ENCODE data around the gene CELF2.
"Not testable (repeated sequence)": the region's sequence is repeated elsewhere in the genome, so short reads cannot be mapped to it uniquely, and the experiment has no call there.

The CELF2 gene

DNA sequence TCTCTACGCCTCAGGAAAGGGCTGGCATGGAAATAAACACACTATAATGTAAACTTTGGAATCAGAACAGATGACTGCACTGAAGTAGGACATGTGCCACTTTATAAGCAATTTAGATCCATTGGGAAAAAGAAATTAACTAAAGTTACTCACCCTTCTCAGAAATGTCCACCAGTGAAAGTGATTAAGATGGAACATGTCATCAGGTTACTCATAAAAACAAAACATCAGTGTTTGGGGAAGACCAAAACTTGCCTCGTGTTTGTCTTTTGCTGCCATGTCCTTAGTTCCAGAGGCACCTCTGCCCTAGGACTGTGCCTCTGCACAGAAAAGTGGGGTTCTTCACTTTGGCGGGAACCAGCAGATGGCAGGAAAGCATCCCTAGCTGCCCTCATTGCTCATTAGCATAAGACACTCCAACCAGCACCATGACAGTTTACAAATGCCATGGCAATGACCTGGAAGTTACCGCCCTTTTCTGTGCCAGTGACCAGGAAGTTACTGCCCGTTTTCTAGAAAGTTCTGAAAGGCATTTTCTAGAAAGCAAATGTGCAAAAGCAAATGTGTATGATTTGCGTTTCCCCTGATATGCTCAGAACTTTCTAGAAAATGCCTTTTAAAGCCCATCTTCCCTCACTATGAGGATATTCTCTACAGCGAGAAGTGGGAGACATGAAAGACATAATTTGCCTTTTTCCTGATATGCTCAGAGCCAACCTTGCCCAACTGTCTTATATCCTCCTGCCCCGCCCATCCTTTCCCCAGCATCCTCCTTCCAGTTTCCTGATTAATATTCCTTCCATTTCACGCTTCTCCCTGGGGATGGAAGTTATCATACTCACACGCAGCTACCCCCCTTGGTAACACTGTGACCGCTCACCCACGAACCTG is 335.6 kb downstream of the CELF2 start:
- FAIRE-seq (no peak), DNase-seq (ENCODE audit: insufficient read length, low spot score) (no peak)

GRCh38 chr10:11354823-11355222 is 337.2 kb downstream of the CELF2 start:
- no peak for TF ChIP-seq POLR2A (IDR thresholded peaks at IDR 0.05; ENCODE audit: low read depth, low read length)
- DNase-seq (ENCODE audit: insufficient read length, low spot score) (no peak), FAIRE-seq (no peak)

More for the DNA sequence above, 335.6 kb downstream of the CELF2 start:
- no peak for TF ChIP-seq POLR2A (IDR thresholded peaks at IDR 0.05; ENCODE audit: low read depth, low read length)

- TF ChIP-seq POLR2A (IDR thresholded peaks at IDR 0.05; ENCODE audit: low read depth, low read length) = no peak
- DNase-seq (ENCODE audit: insufficient read length, low spot score) (no peak), FAIRE-seq (no peak)
These were observed 337.9 kb downstream of the CELF2 start for GRCh38 chr10:11355592-11355991.

DNA sequence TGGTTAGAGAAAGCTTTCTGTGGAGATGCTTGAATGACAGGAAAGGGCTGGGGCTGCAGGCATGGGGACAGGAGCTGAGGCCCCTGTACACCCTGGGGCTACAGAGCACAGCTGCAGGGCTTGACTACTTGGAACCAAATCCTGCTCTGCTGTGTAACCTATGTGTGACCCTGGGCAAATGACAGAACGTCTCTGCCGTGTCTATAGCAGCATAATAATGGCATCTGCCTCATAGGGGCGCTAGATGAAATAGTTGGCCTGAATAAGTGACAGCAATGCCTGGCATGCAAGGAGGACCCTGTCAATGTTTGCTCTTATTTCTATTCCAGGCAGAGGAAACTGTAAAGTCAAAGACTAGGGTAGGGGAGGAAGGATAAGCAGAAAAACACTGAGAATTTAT is 339.8 kb downstream of the CELF2 start:
- DNase-seq (ENCODE audit: insufficient read length, low spot score) = no peak
- no peak for TF ChIP-seq POLR2A (IDR thresholded peaks at IDR 0.05; ENCODE audit: low read depth, low read length)
- no peak for FAIRE-seq

DNA sequence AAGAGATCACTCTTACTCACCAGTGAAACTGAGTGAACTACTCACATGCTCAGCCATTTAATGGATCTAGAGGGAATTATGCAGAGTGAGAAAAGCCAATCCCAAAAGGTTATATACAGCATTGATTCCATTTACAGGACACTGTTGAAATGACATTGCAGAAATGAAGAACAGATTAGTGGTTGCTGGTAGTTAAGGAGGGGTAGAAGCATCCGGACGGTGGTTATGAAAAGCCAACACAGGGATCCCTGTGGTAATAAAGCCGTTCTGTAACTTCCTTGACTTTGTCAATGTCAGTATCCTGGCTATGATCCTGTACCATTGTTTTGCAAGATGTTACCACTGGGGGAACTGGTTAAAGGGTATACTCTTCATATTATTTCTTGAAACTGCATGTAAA is 340.3 kb downstream of the CELF2 start:
- DNase-seq (ENCODE audit: insufficient read length, low spot score) (no peak), FAIRE-seq (no peak)
- no peak for TF ChIP-seq POLR2A (IDR thresholded peaks at IDR 0.05; ENCODE audit: low read depth, low read length)

DNA sequence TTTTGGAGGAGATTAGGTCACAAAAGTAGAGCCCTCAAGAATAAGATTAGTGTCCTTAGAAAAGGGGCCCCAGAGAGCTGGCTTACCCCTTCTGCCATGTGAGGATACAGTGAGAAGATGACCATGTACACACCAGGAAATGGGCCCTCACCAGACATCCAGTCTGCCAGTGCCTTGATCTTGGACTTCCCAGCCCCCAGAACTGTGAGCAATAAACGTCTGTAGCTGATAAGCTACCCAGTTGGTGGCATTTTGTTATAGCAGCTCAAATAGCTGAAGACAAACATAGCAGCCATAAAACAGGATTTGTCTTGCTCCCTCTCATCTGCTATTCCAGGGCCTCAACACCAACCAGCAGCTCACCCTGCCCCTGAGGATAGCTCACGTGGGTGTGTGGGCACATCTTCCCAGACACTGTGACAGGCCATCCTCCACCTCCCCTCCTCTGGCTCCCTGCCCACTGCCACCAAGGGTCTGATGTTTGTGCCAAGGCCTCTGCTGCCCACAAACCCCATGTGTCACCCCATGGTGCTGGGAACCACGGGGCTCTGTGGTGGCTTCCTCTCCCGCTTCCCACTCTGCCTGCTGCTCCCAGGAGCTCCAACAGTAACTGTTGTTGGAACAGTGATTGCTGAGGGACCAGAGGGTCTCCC is 341.4 kb downstream of the CELF2 start:
- FAIRE-seq (no peak), DNase-seq (ENCODE audit: insufficient read length, low spot score) (no peak)
- no peak for TF ChIP-seq POLR2A (IDR thresholded peaks at IDR 0.05; ENCODE audit: low read depth, low read length)

GRCh38 chr10:11359869-11360268 is 342.2 kb downstream of the CELF2 start:
- TF ChIP-seq POLR2A (IDR thresholded peaks at IDR 0.05; ENCODE audit: low read depth, low read length) = no peak
- no peak for DNase-seq (ENCODE audit: insufficient read length, low spot score)
- no peak for FAIRE-seq

- no peak for TF ChIP-seq POLR2A (IDR thresholded peaks at IDR 0.05; ENCODE audit: low read depth, low read length)
- no peak for FAIRE-seq
- no peak for DNase-seq (ENCODE audit: insufficient read length, low spot score)
These were observed 345.8 kb downstream of the CELF2 start for GRCh38 chr10:11363497-11363896.

GRCh38 chr10:11364241-11364640 is 346.6 kb downstream of the CELF2 start:
- DNase-seq (ENCODE audit: insufficient read length, low spot score) = no peak
- no peak for TF ChIP-seq POLR2A (IDR thresholded peaks at IDR 0.05; ENCODE audit: low read depth, low read length)
- FAIRE-seq = no peak

GRCh38 chr10:11366889-11367288 is 349.2 kb downstream of the CELF2 start:
- not testable (repeated sequence) for DNase-seq (ENCODE audit: insufficient read length, low spot score); FAIRE-seq

GRCh38 chr10:11367505-11367904 is 349.8 kb downstream of the CELF2 start:
- DNase-seq (ENCODE audit: insufficient read length, low spot score) (no peak), FAIRE-seq (no peak)
- TF ChIP-seq POLR2A (IDR thresholded peaks at IDR 0.05; ENCODE audit: low read depth, low read length) = no peak

- no peak for TF ChIP-seq POLR2A (IDR thresholded peaks at IDR 0.05; ENCODE audit: low read depth, low read length)
- DNase-seq (ENCODE audit: insufficient read length, low spot score) = peak; percentile 16
- no peak for FAIRE-seq
These were observed 356.1 kb downstream of the CELF2 start for GRCh38 chr10:11373717-11374171.

DNA sequence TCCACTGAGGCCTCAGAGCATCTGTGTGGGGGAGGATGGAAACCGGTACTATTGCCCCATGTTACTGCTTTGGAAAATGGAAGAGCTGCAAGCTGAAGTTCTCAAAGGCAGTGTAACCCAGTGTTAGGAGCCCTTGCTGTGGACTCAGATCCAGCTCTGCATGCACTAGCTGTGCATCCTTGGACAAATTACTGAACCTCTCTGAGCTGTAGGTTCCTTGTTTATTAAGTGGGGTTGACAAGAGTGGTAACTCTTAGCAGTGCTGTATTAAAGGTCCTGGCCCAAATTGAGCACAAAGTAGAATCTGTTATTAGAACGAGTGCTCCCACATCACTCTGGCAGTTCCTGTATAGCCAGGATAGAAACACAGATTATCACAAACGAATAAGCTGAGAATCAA is 359.6 kb downstream of the CELF2 start:
- DNase-seq (ENCODE audit: insufficient read length, low spot score) = no peak
- FAIRE-seq = no peak
- no peak for TF ChIP-seq POLR2A (IDR thresholded peaks at IDR 0.05; ENCODE audit: low read depth, low read length)

DNA sequence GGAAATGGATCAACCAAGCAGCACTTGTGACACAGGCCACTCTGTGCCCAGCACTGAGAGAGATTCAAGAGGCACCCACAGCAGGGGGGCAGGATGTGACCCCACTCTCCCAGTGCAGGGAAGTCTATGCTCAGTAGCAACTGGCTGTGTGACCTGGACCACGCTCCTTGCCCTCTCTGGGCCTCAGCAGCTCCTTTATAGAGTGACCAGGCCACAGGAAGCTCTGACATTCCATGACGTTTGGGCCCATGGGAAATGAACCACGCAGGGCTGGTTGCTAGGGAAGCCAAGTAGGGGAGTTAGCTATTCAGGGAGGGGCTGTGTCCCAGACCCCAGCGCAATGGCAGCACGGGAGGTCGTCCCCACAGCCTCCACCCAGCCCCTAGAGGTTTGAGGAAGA is 361.2 kb downstream of the CELF2 start:
- FAIRE-seq (no peak), DNase-seq (ENCODE audit: insufficient read length, low spot score) (no peak)

DNA sequence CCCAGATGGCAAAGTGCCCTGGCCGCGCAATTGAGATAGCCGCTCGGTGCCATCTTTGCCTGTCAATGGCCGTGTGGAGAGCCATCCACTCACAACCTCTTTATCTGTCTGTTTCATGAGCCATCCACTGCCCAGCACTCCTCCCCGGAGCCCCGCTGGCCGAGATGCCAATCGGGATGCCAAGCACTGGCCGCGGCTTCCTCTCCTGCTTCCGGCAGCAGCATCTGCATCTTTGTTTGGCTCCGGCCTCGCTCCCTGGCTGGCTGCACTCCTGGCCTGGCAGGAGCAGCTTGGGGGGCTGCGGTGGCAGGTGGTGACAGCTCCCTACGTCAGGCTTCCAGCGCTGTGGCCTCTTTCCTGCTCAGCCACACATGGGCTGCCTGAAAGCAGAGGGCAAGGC is 362.1 kb downstream of the CELF2 start:
- no peak for FAIRE-seq
- no peak for TF ChIP-seq POLR2A (IDR thresholded peaks at IDR 0.05; ENCODE audit: low read depth, low read length)
- no peak for DNase-seq (ENCODE audit: insufficient read length, low spot score)

More for the DNA sequence above, 361.2 kb downstream of the CELF2 start:
- no peak for TF ChIP-seq POLR2A (IDR thresholded peaks at IDR 0.05; ENCODE audit: low read depth, low read length)

All from H54 (cell line).